GM23338 (cell line): ENCODE data around the gene WWOX. TPM values are rescaled to one million over a fixed set of nuclear protein-coding genes. Genes with fewer than 3 reads are reported as not detected.

Experiments used
- ATAC-seq: fragments of 200-7000 bp; cut with Tn5 transposase; 3 replicates; pipeline ENCODE4 v1.9.1; 2020
- DNase-seq: peaks from one replicate; pipeline ENCODE4 v3.0.0-alpha.2; 2015; ENCODE audit warnings: low spot score
- H2AFZ ChIP-seq: fragments of 200-600 bp; sonication (generic); 2 replicates; pipeline ENCODE4 v1.8.0; 2016; ENCODE audit warnings: antibody characterized with exemption, mild to moderate bottlenecking, moderate library complexity
- H3F3A ChIP-seq: fragments of 200-600 bp; sonication (generic); replicated peaks from 2 replicates; pipeline ENCODE4 v1.8.0; 2017; ENCODE audit warnings: antibody characterized with exemption, mixed run types, low read depth
- H3K27ac ChIP-seq: fragments of 200-600 bp; sonication (generic); 2 replicates; pipeline ENCODE4 v1.6.1; 2016; ENCODE audit warnings: low read depth
- H3K27me3 ChIP-seq: fragments of 200-600 bp; sonication (generic); 2 replicates; pipeline ENCODE4 v1.8.0; 2016; ENCODE audit warnings: mild to moderate bottlenecking, mixed run types, moderate library complexity; ENCODE audit not compliant: insufficient read depth
- H3K36me3 ChIP-seq: fragments of 200-600 bp; sonication (generic); 2 replicates; pipeline ENCODE4 v1.8.0; 2016; ENCODE audit warnings: mild to moderate bottlenecking; ENCODE audit not compliant: insufficient read depth
- H3K4me1 ChIP-seq: fragments of 200-600 bp; sonication (generic); 2 replicates; pipeline ENCODE4 v1.8.0; 2016; ENCODE audit warnings: mild to moderate bottlenecking, moderate library complexity; ENCODE audit not compliant: insufficient read depth
- H3K4me2 ChIP-seq: fragments of 200-600 bp; sonication (generic); 2 replicates; pipeline ENCODE4 v1.7.1; 2017; ENCODE audit warnings: mixed run types
- H3K4me3 ChIP-seq: fragments of 200-600 bp; sonication (generic); 2 replicates; pipeline ENCODE4 v1.6.1; 2016; ENCODE audit warnings: mixed run types
- H3K79me2 ChIP-seq: fragments of 200-600 bp; sonication (generic); replicated peaks from 2 replicates; pipeline ENCODE4 v1.8.0; 2017; ENCODE audit warnings: mild to moderate bottlenecking; ENCODE audit not compliant: insufficient read depth
- H3K9me2 ChIP-seq: fragments of 200-600 bp; sonication (generic); 2 replicates; pipeline ENCODE4 v1.8.0; 2017; ENCODE audit not compliant: insufficient read depth
- H4K20me1 ChIP-seq: fragments of 200-600 bp; sonication (generic); replicated peaks from 2 replicates; pipeline ENCODE4 v1.8.0; 2017; ENCODE audit warnings: mild to moderate bottlenecking; ENCODE audit not compliant: insufficient read depth
- H3K27ac Mint-ChIP-seq: 2 replicates; pipeline ENCODE4 v1.8.0; 2020; ENCODE audit warnings: inconsistent platforms, mild to moderate bottlenecking, moderate library complexity, mixed read lengths
- H3K27me3 Mint-ChIP-seq: 3 replicates; pipeline ENCODE4 v1.8.0; 2022; ENCODE audit warnings: low read depth, mild to moderate bottlenecking, moderate library complexity, mixed read lengths, inconsistent platforms; ENCODE audit not compliant: insufficient read depth, poor library complexity
- H3K36me3 Mint-ChIP-seq: 3 replicates; pipeline ENCODE4 v1.8.0; 2021; ENCODE audit warnings: low read depth, mild to moderate bottlenecking, inconsistent platforms, moderate library complexity, mixed read lengths
- H3K4me1 Mint-ChIP-seq: 3 replicates; pipeline ENCODE4 v1.8.0; 2020; ENCODE audit warnings: mild to moderate bottlenecking, inconsistent platforms, mixed read lengths
- H3K4me3 Mint-ChIP-seq: 3 replicates; pipeline ENCODE4 v1.8.0; 2021; ENCODE audit warnings: moderate library complexity, mild to moderate bottlenecking, inconsistent platforms, mixed read lengths
- H3K9me3 Mint-ChIP-seq: 3 replicates; pipeline ENCODE4 v1.8.0; 2020; ENCODE audit warnings: moderate library complexity, mild to moderate bottlenecking, inconsistent platforms, mixed read lengths
- CREB1 ChIP-seq: fragments of 250-450 bp; sonication (Bioruptor Pico); IDR thresholded peaks from 2 replicates; pipeline ENCODE4 v1.5.0; 2020; ENCODE audit warnings: low read depth, mild to moderate bottlenecking, moderate library complexity
- EZH2 ChIP-seq: fragments of 200-600 bp; sonication (generic); IDR thresholded peaks from one replicate; pipeline ENCODE4 v1.8.0; 2017; ENCODE audit warnings: antibody characterized with exemption, mild to moderate bottlenecking, low read depth; ENCODE audit not compliant: unreplicated experiment
- EZH2phosphoT487 ChIP-seq: fragments of 200-600 bp; sonication (generic); IDR thresholded peaks from one replicate; pipeline ENCODE4 v1.8.1; 2018; ENCODE audit warnings: antibody characterized with exemption; ENCODE audit not compliant: unreplicated experiment
- JUNB ChIP-seq: IDR thresholded peaks from one replicate; pipeline ENCODE4 v1.6.1; 2016; ENCODE audit warnings: antibody characterized with exemption; ENCODE audit not compliant: unreplicated experiment
- POLR2AphosphoS5 ChIP-seq: IDR thresholded peaks from 2 replicates; pipeline ENCODE4 v1.6.1; 2016; ENCODE audit warnings: antibody characterized with exemption, low read depth
- STAT1 ChIP-seq: IDR thresholded peaks from one replicate; pipeline ENCODE4 v1.6.1; 2016; ENCODE audit warnings: antibody characterized with exemption; ENCODE audit not compliant: unreplicated experiment
- ZNF114 ChIP-seq: fragments of 250-450 bp; sonication (Bioruptor Pico); IDR thresholded peaks from 2 replicates; pipeline ENCODE4 v1.5.0; 2020; ENCODE audit warnings: mild to moderate bottlenecking, moderate library complexity
- ZNF331 ChIP-seq: fragments of 250-450 bp; sonication (Bioruptor Pico); IDR thresholded peaks from 2 replicates; pipeline ENCODE4 v1.5.0; 2020; ENCODE audit warnings: low read depth, mild to moderate bottlenecking, moderate library complexity
- ZNF462 ChIP-seq: fragments of 250-450 bp; sonication (Bioruptor Pico); IDR thresholded peaks from 2 replicates; pipeline ENCODE4 v1.5.0; 2020; ENCODE audit warnings: mild to moderate bottlenecking, moderate library complexity
- polyA plus RNA-seq: library from polyadenylated mRNA; unstranded; fragments of >200 nt; fragmentation: Nextera tagmentation; extraction: Ambion mirVana; gene quantifications from 2 replicates; pipeline ENCODE4 v1.2.1, GENCODE V29; 2016
- total RNA-seq: library from RNA; depleted of rRNA; stranded (reverse); fragments of >200 nt; shearing (Covaris generic); gene quantifications from 2 replicates; pipeline ENCODE4 v1.2.3, GENCODE V29; 2014
- TF ChIP-seq, protein P1 (sequence below), 2 experiments: fragments of 200-600 bp in 1 of 2; sonication (generic) in 1 of 2; conservative IDR thresholded peaks; 2 replicates each; pipeline versions ENCODE4 v1.5.1 to v1.6.1; 2016 to 2017; ENCODE audit warnings: antibody characterized with exemption in 2 of 2, low read depth in 2 of 2, mild to moderate bottlenecking in 2 of 2, moderate library complexity in 1 of 2
- TF ChIP-seq, protein P2 (sequence below): IDR thresholded peaks from 2 replicates; pipeline ENCODE4 v1.6.1; 2016; ENCODE audit warnings: antibody characterized with exemption
- TF ChIP-seq, protein P3 (sequence below): IDR thresholded peaks from one replicate; pipeline ENCODE4 v1.6.1; 2018; ENCODE audit warnings: antibody characterized with exemption; ENCODE audit not compliant: unreplicated experiment

WWOX gene
- total and polyA plus RNA-seq, 2 experiments from 2014 or later, result 10.0 to 19.3 TPM

- Mint-ChIP-seq H3K36me3 (no peaks in the 10 kb centered on the region), H3K4me1 (peaks cover 5% of the 10 kb centered on the region; the same call in 2 of the 3 replicates), H3K9me3 (no peaks in the 10 kb centered on the region), H3K27me3 (no peaks in the 10 kb centered on the region), H3K4me3 (no peak overlapping the region), H3K27ac (no peak overlapping the region)
- no peaks in the 10 kb centered on the region for H3K79me2 ChIP-seq
- H3K4me1 ChIP-seq, result no peaks in the 10 kb centered on the region
- H3K4me2 ChIP-seq, result no peak overlapping the region
- no peak overlapping the region for H3K4me3 ChIP-seq
- no peaks in the 10 kb centered on the region; the same call in 1 of the 2 replicates for H3K9me2 ChIP-seq
- H3K27me3 ChIP-seq, result no peaks in the 10 kb centered on the region
- no peaks in the 10 kb centered on the region for H3F3A ChIP-seq
- no peak for DNase-seq
- no peak for ATAC-seq
- no peaks in the 10 kb centered on the region for H3K36me3 ChIP-seq
- H2AFZ ChIP-seq, result no peak overlapping the region
- TF ChIP-seq ZNF331 (CRISPR knock-in tag), result no peak
- TF ChIP-seq, protein P1, sequence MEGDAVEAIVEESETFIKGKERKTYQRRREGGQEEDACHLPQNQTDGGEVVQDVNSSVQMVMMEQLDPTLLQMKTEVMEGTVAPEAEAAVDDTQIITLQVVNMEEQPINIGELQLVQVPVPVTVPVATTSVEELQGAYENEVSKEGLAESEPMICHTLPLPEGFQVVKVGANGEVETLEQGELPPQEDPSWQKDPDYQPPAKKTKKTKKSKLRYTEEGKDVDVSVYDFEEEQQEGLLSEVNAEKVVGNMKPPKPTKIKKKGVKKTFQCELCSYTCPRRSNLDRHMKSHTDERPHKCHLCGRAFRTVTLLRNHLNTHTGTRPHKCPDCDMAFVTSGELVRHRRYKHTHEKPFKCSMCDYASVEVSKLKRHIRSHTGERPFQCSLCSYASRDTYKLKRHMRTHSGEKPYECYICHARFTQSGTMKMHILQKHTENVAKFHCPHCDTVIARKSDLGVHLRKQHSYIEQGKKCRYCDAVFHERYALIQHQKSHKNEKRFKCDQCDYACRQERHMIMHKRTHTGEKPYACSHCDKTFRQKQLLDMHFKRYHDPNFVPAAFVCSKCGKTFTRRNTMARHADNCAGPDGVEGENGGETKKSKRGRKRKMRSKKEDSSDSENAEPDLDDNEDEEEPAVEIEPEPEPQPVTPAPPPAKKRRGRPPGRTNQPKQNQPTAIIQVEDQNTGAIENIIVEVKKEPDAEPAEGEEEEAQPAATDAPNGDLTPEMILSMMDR (conservative IDR thresholded peaks at IDR 0.05; ENCODE audit: low read depth in 2 of 2), result no peak
- no peak for TF ChIP-seq CREB1
- no peak for TF ChIP-seq JUNB
- no peak for TF ChIP-seq ZNF114
- no peak for TF ChIP-seq EZH2phosphoT487
- TF ChIP-seq ZNF462 (CRISPR knock-in tag), result no peak
- no peak for TF ChIP-seq EZH2
- no peak for TF ChIP-seq STAT1
- TF ChIP-seq, protein P2, sequence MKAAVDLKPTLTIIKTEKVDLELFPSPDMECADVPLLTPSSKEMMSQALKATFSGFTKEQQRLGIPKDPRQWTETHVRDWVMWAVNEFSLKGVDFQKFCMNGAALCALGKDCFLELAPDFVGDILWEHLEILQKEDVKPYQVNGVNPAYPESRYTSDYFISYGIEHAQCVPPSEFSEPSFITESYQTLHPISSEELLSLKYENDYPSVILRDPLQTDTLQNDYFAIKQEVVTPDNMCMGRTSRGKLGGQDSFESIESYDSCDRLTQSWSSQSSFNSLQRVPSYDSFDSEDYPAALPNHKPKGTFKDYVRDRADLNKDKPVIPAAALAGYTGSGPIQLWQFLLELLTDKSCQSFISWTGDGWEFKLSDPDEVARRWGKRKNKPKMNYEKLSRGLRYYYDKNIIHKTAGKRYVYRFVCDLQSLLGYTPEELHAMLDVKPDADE, result no peak
- TF ChIP-seq POLR2AphosphoS5, result no peak
- TF ChIP-seq, protein P3, sequence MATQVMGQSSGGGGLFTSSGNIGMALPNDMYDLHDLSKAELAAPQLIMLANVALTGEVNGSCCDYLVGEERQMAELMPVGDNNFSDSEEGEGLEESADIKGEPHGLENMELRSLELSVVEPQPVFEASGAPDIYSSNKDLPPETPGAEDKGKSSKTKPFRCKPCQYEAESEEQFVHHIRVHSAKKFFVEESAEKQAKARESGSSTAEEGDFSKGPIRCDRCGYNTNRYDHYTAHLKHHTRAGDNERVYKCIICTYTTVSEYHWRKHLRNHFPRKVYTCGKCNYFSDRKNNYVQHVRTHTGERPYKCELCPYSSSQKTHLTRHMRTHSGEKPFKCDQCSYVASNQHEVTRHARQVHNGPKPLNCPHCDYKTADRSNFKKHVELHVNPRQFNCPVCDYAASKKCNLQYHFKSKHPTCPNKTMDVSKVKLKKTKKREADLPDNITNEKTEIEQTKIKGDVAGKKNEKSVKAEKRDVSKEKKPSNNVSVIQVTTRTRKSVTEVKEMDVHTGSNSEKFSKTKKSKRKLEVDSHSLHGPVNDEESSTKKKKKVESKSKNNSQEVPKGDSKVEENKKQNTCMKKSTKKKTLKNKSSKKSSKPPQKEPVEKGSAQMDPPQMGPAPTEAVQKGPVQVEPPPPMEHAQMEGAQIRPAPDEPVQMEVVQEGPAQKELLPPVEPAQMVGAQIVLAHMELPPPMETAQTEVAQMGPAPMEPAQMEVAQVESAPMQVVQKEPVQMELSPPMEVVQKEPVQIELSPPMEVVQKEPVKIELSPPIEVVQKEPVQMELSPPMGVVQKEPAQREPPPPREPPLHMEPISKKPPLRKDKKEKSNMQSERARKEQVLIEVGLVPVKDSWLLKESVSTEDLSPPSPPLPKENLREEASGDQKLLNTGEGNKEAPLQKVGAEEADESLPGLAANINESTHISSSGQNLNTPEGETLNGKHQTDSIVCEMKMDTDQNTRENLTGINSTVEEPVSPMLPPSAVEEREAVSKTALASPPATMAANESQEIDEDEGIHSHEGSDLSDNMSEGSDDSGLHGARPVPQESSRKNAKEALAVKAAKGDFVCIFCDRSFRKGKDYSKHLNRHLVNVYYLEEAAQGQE, result no peak
- H3K27ac ChIP-seq, result no peak overlapping the region
- H4K20me1 ChIP-seq, result no peaks in the 10 kb centered on the region
Observed at GRCh38 chr16:79139799-79140198, 1040.3 kb downstream of the WWOX start.
